Measurements from ENCODE around the gene GREB1L. TPM values are rescaled to one million over a fixed set of nuclear protein-coding genes. Genes with fewer than 3 reads are reported as not detected.

Gene GREB1L
- total and polyA plus RNA-seq, 2 of the 13 experiments (the other 11 are each of a cell fraction or from before 2014, with no cell fraction given) = 0.17 to 0.66 TPM

- Histone ChIP-seq H3K9me3 (ENCODE audit: low read length) (no peaks in the 10 kb centered on the region), H3K4me2 (ENCODE audit: low read depth, low read length) (no peak overlapping the region), H3K4me1 (ENCODE audit: insufficient read depth, low read length) (0 out of 2 replicates have a peak, but pooled peaks cover 4% of the 10 kb centered on the region), H3K27ac (ENCODE audit: extremely low read length, insufficient read depth, low read length) (no peak overlapping the region), H3K9ac (ENCODE audit: insufficient read depth, low read depth, low read length) (no peak overlapping the region), H4K20me1 (ENCODE audit: insufficient read depth, low read length) (no peaks in the 10 kb centered on the region), H3K36me3 (replicated peaks in 1 of 2; ENCODE audit: control insufficient read depth in 1 of 2, insufficient read depth in 2 of 2, low read length in 2 of 2) (no peaks in the 10 kb centered on the region), H3K79me2 (ENCODE audit: insufficient read depth, low read length) (no peaks in the 10 kb centered on the region), H2AFZ (ENCODE audit: low read length) (no peak overlapping the region), H3K4me3 (replicated peaks in 1 of 3; ENCODE audit: insufficient read depth in 1 of 3, low read depth in 2 of 3, low read length in 3 of 3) (no peak overlapping the region), H3K27me3 (ENCODE audit: control insufficient read depth in 1 of 2, insufficient read depth in 2 of 2, low read length in 2 of 2) (no peaks in the 10 kb centered on the region; a peak in 1 of 5 replicates)
- TF ChIP-seq, protein P1, sequence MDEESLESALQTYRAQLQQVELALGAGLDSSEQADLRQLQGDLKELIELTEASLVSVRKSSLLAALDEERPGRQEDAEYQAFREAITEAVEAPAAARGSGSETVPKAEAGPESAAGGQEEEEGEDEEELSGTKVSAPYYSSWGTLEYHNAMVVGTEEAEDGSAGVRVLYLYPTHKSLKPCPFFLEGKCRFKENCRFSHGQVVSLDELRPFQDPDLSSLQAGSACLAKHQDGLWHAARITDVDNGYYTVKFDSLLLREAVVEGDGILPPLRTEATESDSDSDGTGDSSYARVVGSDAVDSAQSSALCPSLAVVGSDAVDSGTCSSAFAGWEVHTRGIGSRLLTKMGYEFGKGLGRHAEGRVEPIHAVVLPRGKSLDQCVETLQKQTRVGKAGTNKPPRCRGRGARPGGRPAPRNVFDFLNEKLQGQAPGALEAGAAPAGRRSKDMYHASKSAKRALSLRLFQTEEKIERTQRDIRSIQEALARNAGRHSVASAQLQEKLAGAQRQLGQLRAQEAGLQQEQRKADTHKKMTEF (CRISPR knock-in tag; IDR thresholded peaks at IDR 0.05) = no peak
- no peak for TF ChIP-seq EED (CRISPR knock-in tag; IDR thresholded peaks at IDR 0.05)
- no peak for TF ChIP-seq ZNF841 (CRISPR knock-in tag; IDR thresholded peaks at IDR 0.05; ENCODE audit: borderline replicate concordance)
- TF ChIP-seq ZNF788 (CRISPR knock-in tag; IDR thresholded peaks at IDR 0.05; ENCODE audit: borderline replicate concordance) = no peak
- in situ Hi-C loops (cut with HindIII; ENCODE audit: extremely low pct_ligation_motif_present, low pct_unique_long_range_greater_than_20kb) = no loop called here
- intact Hi-C loops (cut with micrococcal nuclease; ENCODE audit: unreplicated experiment) = no loop called here
- no peak for ATAC-seq
- ChIA-PET POLR2A (no interaction called here), CTCF (ENCODE audit: low intra/inter-chr PET ratio, low total read pairs) (no interaction called here)
- 15% methylated on average over 2 of the region's 2 CpGs for WGBS (ENCODE audit: low lambda C conversion rate)
- DNase-seq (ENCODE audit: low spot score) = no peak
- no TSS peak for BruUV-seq (replicated peaks)
- no peak for FAIRE-seq
These were observed 210.3 kb downstream of the GREB1L start for GRCh38 chr18:21452276-21452780.

GRCh38 chr18:21452796-21453510 is 210.9 kb downstream of the GREB1L start:
- no peak for FAIRE-seq
- no peak overlapping the region for H3K9ac ChIP-seq (ENCODE audit: insufficient read depth, low read depth, low read length)
- CTCF ChIA-PET (ENCODE audit: low intra/inter-chr PET ratio, low total read pairs) = no interaction called here

More at GRCh38 chr18:21452796-21453510, 210.9 kb downstream of the GREB1L start:
- H3K4me3 ChIP-seq (replicated peaks in 1 of 3; ENCODE audit: insufficient read depth in 1 of 3, low read depth in 2 of 3, low read length in 3 of 3) = no peak overlapping the region
- no peaks in the 10 kb centered on the region; a peak in 1 of 5 replicates for H3K27me3 ChIP-seq (ENCODE audit: control insufficient read depth in 1 of 2, insufficient read depth in 2 of 2, low read length in 2 of 2)
- DNase-seq (ENCODE audit: low spot score) (no peak), ATAC-seq (no peak)
- no peak overlapping the region for H3K4me2 ChIP-seq (ENCODE audit: low read depth, low read length)
- POLR2A ChIA-PET = no interaction called here
- 0 out of 2 replicates have a peak, but pooled peaks cover 4% of the 10 kb centered on the region for H3K4me1 ChIP-seq (ENCODE audit: insufficient read depth, low read length)
- intact Hi-C loops (cut with micrococcal nuclease; ENCODE audit: unreplicated experiment) (no loop called here), in situ Hi-C loops (cut with HindIII; ENCODE audit: extremely low pct_ligation_motif_present, low pct_unique_long_range_greater_than_20kb) (no loop called here)
- H4K20me1 ChIP-seq (ENCODE audit: insufficient read depth, low read length) = no peaks in the 10 kb centered on the region
- 45% methylated on average over 4 of the region's 4 CpGs for WGBS (ENCODE audit: low lambda C conversion rate)
- H2AFZ ChIP-seq (ENCODE audit: low read length) = no peak overlapping the region
- no peaks in the 10 kb centered on the region for H3K79me2 ChIP-seq (ENCODE audit: insufficient read depth, low read length)
- TF ChIP-seq HINFP (CRISPR knock-in tag; IDR thresholded peaks at IDR 0.05; ENCODE audit: low read depth) (no peak), GPBP1L1 (CRISPR knock-in tag; IDR thresholded peaks at IDR 0.05) (no peak), SP1 (IDR thresholded peaks at IDR 0.05) (no peak), SP1 (CRISPR knock-in tag; IDR thresholded peaks at IDR 0.05) (no peak), CREB1 (IDR thresholded peaks at IDR 0.05) (no peak), CREB1 (CRISPR knock-in tag; IDR thresholded peaks at IDR 0.05) (no peak), TBP (CRISPR knock-in tag; IDR thresholded peaks at IDR 0.05) (no peak), REXO4 (CRISPR knock-in tag; IDR thresholded peaks at IDR 0.05; ENCODE audit: borderline replicate concordance) (no peak), ZNF550 (CRISPR knock-in tag; IDR thresholded peaks at IDR 0.05; ENCODE audit: borderline replicate concordance) (no peak)
- H3K27ac ChIP-seq (ENCODE audit: extremely low read length, insufficient read depth, low read length) = no peak overlapping the region
- no TSS peak for BruUV-seq (replicated peaks)
- H3K9me3 ChIP-seq (ENCODE audit: low read length) = no peaks in the 10 kb centered on the region
- H3K36me3 ChIP-seq (replicated peaks in 1 of 2; ENCODE audit: control insufficient read depth in 1 of 2, insufficient read depth in 2 of 2, low read length in 2 of 2) = no peaks in the 10 kb centered on the region

All from HepG2 (cell line).